HG02610 (cell line): ENCODE measurements around the gene NOTCH4.

ENCODE experiments used
- ATAC-seq: cut with Tn5 transposase; IDR thresholded peaks from one replicate; pipeline ENCODE4 v1.9.1; 2021; ENCODE audit warnings: mild to moderate bottlenecking, moderate library complexity; ENCODE audit not compliant: unreplicated experiment

NOTCH4 gene

GRCh38 chr6:32147401-32148132 is 76.3 kb downstream of the NOTCH4 start:
- ATAC-seq, result no peak

GRCh38 chr6:32146687-32147086 is 77.2 kb downstream of the NOTCH4 start:
- no peak for ATAC-seq

GRCh38 chr6:32146287-32146686 is 77.6 kb downstream of the NOTCH4 start:
- no peak for ATAC-seq
